Measurements from ENCODE around the gene RERE. TPM values are rescaled to one million over a fixed set of nuclear protein-coding genes. Genes with fewer than 3 reads are reported as not detected.
"Not testable (repeated sequence)": the region's sequence is repeated elsewhere in the genome, so short reads cannot be mapped to it uniquely, and the experiment has no call there.

The RERE gene
- total RNA-seq, 1 donor from 2014 or later: 139 TPM

GRCh38 chr1:8623651-8624192 lies 193.7 kb downstream of the RERE start:
- H3K9me3 Mint-ChIP-seq; intact Hi-C loops (cut with micrococcal nuclease); H3K4me3 Mint-ChIP-seq (ENCODE audit: low read depth); H3K27me3 Mint-ChIP-seq (ENCODE audit: low read depth); DNase-seq (ENCODE audit: low spot score): not testable (repeated sequence)
- Mint-ChIP-seq H3K4me1 (ENCODE audit: low read depth) (peaks cover 46% of the 10 kb centered on the region), H3K36me3 (ENCODE audit: low read depth) (peaks cover 36% of the 10 kb centered on the region), H3K27ac (peak overlapping the region; percentile 29)

- intact Hi-C loops (cut with micrococcal nuclease); DNase-seq (ENCODE audit: low spot score); H3K27me3 Mint-ChIP-seq (ENCODE audit: low read depth); H3K9me3 Mint-ChIP-seq; H3K27ac Mint-ChIP-seq; H3K4me3 Mint-ChIP-seq (ENCODE audit: low read depth): not testable (repeated sequence)
- H3K36me3 Mint-ChIP-seq (ENCODE audit: low read depth): peaks cover 44% of the 10 kb centered on the region
- peaks cover 49% of the 10 kb centered on the region for H3K4me1 Mint-ChIP-seq (ENCODE audit: low read depth)
These were observed 195.6 kb downstream of the RERE start for GRCh38 chr1:8621785-8622348.

DNA sequence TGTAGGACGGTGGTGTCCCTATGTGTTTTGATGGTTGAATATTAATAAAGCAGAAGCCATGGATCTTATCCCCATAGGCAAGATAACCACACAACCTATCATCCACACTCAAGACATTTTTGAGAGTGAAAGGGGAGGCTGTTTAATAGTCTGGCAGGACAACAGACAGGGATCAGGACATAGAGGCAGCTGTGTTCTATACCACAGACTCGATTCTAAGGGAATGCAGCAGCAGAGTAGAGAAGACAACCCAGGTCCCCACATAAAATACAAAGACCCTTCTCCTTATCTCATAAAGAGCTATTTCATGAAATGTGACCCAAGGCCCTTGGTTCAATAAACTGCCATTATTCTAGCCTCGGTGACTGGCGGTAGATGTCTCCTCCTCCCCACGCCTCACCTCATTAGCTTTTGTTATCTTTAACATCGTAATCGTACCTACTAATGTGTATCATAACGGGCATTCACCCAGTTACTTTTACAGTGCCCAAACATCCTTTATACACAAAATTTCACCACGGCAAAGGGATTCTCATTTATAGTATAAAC lies 196.3 kb downstream of the RERE start:
- intact Hi-C loops (cut with micrococcal nuclease); H3K9me3 Mint-ChIP-seq; H3K27ac Mint-ChIP-seq; H3K27me3 Mint-ChIP-seq (ENCODE audit: low read depth); H3K4me3 Mint-ChIP-seq (ENCODE audit: low read depth); DNase-seq (ENCODE audit: low spot score): not testable (repeated sequence)
- peaks cover 39% of the 10 kb centered on the region for H3K36me3 Mint-ChIP-seq (ENCODE audit: low read depth)
- H3K4me1 Mint-ChIP-seq (ENCODE audit: low read depth): peaks cover 43% of the 10 kb centered on the region

DNA sequence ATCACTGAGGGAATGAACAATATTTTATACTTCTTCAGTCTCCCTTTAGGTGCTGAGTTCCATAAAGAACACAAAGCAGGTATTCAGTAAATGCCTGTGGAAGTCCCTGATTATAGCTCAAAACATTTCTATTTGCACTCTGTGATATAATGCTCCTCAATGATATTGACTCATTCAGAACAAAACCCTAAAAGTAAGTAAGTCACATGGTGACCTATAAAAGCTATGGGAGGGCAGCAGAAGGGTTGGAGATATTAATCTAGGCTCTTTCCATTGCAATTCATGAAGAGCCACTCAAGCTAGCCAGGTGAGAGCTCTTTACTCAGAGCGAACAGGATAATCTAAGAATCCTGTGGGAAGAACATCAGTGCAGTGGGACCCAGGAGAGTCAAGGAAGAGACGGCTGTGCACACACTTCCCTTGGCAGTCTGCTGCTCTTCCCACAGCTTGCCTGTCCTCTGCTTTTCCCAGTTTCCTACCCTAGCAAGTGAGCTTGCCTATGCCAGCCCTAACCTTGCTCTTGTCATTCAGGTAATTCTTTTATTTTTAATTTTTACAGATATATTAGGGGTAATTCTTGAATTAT lies 197.4 kb downstream of the RERE start:
- DNase-seq (ENCODE audit: low spot score); H3K27me3 Mint-ChIP-seq (ENCODE audit: low read depth); H3K4me3 Mint-ChIP-seq (ENCODE audit: low read depth); intact Hi-C loops (cut with micrococcal nuclease); H3K27ac Mint-ChIP-seq; H3K9me3 Mint-ChIP-seq: not testable (repeated sequence)
- peaks cover 39% of the 10 kb centered on the region for H3K4me1 Mint-ChIP-seq (ENCODE audit: low read depth)
- H3K36me3 Mint-ChIP-seq (ENCODE audit: low read depth): peaks cover 34% of the 10 kb centered on the region

- H3K9me3 Mint-ChIP-seq; H3K27me3 Mint-ChIP-seq (ENCODE audit: low read depth); H3K4me3 Mint-ChIP-seq (ENCODE audit: low read depth); H3K27ac Mint-ChIP-seq; intact Hi-C loops (cut with micrococcal nuclease); DNase-seq (ENCODE audit: low spot score): not testable (repeated sequence)
- Mint-ChIP-seq H3K4me1 (ENCODE audit: low read depth) (peaks cover 38% of the 10 kb centered on the region), H3K36me3 (ENCODE audit: low read depth) (peaks cover 30% of the 10 kb centered on the region)
These were observed 198.0 kb downstream of the RERE start for GRCh38 chr1:8619419-8619818.

GRCh38 chr1:8616791-8617190 lies 200.6 kb downstream of the RERE start:
- intact Hi-C loops (cut with micrococcal nuclease); H3K4me3 Mint-ChIP-seq (ENCODE audit: low read depth); H3K9me3 Mint-ChIP-seq; DNase-seq (ENCODE audit: low spot score); H3K27me3 Mint-ChIP-seq (ENCODE audit: low read depth); H3K27ac Mint-ChIP-seq: not testable (repeated sequence)
- peaks cover 36% of the 10 kb centered on the region for H3K4me1 Mint-ChIP-seq (ENCODE audit: low read depth)
- H3K36me3 Mint-ChIP-seq (ENCODE audit: low read depth): peaks cover 40% of the 10 kb centered on the region

DNA sequence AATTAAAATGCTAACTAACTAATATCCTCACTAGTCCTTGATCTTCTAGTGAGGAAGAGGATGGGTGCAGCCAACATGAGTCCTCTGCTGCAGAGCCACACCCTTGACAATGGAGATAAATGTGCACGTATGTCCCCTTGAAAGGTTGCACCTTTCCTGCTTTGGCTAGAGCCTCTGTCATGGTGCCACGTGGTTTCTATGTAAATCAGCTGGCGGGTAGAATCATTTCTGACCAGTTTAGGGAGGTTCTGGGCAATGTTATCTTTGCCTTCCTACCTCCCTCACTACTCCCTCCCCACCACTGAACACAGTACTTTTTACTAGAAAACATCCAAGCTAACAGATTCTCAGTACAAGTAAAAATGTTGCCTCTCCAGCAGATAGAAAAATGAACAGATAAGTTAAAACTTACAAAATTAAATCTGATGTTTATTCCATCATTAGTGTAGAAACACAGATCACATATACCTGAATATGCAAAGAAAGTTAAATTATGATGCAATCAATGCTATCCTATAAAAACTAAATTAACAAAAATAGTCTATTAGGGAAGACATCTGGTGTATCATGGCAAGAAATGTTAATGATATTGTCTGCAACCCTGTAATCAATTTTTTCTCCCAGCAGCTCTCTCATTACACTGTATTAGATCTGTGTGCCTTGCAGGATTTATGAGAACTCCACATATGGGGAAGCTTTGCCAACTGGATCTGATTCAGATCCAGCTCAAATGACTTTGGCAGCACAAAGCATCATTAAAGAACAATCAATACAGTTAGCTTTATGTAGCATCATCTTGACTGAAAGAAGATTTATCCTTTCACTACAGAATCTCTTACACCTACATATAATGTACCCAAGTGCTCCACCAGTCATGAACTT lies 205.6 kb downstream of the RERE start:
- H3K4me3 Mint-ChIP-seq (ENCODE audit: low read depth); H3K27ac Mint-ChIP-seq; H3K27me3 Mint-ChIP-seq (ENCODE audit: low read depth); intact Hi-C loops (cut with micrococcal nuclease); DNase-seq (ENCODE audit: low spot score); H3K9me3 Mint-ChIP-seq: not testable (repeated sequence)
- Mint-ChIP-seq H3K36me3 (ENCODE audit: low read depth) (peaks cover 40% of the 10 kb centered on the region), H3K4me1 (ENCODE audit: low read depth) (peaks cover 24% of the 10 kb centered on the region)

- no peak for DNase-seq (ENCODE audit: low spot score)
- Mint-ChIP-seq H3K4me3 (ENCODE audit: low read depth) (no peak overlapping the region), H3K27me3 (ENCODE audit: low read depth) (no peaks in the 10 kb centered on the region), H3K27ac (no peak overlapping the region), H3K36me3 (ENCODE audit: low read depth) (peaks cover 28% of the 10 kb centered on the region), H3K4me1 (ENCODE audit: low read depth) (peaks cover 41% of the 10 kb centered on the region), H3K9me3 (no peaks in the 10 kb centered on the region)
- intact Hi-C loops (cut with micrococcal nuclease): no loop called here
These were observed 209.5 kb downstream of the RERE start for GRCh38 chr1:8607906-8608305.

- peak overlapping the region; percentile 72 for H3K4me3 Mint-ChIP-seq (ENCODE audit: low read depth)
- peaks cover 36% of the 10 kb centered on the region for H3K36me3 Mint-ChIP-seq (ENCODE audit: low read depth)
- no peaks in the 10 kb centered on the region for H3K9me3 Mint-ChIP-seq
- H3K27ac Mint-ChIP-seq: peak overlapping the region; percentile 93
- no peaks in the 10 kb centered on the region for H3K27me3 Mint-ChIP-seq (ENCODE audit: low read depth)
- peaks cover 52% of the 10 kb centered on the region for H3K4me1 Mint-ChIP-seq (ENCODE audit: low read depth)
- DNase-seq (ENCODE audit: low spot score): peak; percentile 46
- intact Hi-C loops (cut with micrococcal nuclease): loop anchor here (1.0 to 5.0 kb wide), 7 partner anchors 43 to 182 kb away; no protein-coding TSS in a partner anchor
These were observed 213.1 kb downstream of the RERE start for GRCh38 chr1:8604041-8604945.

- H3K4me1 Mint-ChIP-seq (ENCODE audit: low read depth): peaks cover 58% of the 10 kb centered on the region
- H3K27me3 Mint-ChIP-seq (ENCODE audit: low read depth): no peaks in the 10 kb centered on the region
- peaks cover 41% of the 10 kb centered on the region for H3K36me3 Mint-ChIP-seq (ENCODE audit: low read depth)
- DNase-seq (ENCODE audit: low spot score): no peak
- peak overlapping the region; percentile 58 for H3K4me3 Mint-ChIP-seq (ENCODE audit: low read depth)
- intact Hi-C loops (cut with micrococcal nuclease): loop anchor here (5.0 kb wide), 3 partner anchors 61 to 181 kb away; no protein-coding TSS in a partner anchor
- H3K27ac Mint-ChIP-seq: peak overlapping the region; percentile 93
- no peaks in the 10 kb centered on the region for H3K9me3 Mint-ChIP-seq
These were observed 214.2 kb downstream of the RERE start for GRCh38 chr1:8603220-8603616.

DNA sequence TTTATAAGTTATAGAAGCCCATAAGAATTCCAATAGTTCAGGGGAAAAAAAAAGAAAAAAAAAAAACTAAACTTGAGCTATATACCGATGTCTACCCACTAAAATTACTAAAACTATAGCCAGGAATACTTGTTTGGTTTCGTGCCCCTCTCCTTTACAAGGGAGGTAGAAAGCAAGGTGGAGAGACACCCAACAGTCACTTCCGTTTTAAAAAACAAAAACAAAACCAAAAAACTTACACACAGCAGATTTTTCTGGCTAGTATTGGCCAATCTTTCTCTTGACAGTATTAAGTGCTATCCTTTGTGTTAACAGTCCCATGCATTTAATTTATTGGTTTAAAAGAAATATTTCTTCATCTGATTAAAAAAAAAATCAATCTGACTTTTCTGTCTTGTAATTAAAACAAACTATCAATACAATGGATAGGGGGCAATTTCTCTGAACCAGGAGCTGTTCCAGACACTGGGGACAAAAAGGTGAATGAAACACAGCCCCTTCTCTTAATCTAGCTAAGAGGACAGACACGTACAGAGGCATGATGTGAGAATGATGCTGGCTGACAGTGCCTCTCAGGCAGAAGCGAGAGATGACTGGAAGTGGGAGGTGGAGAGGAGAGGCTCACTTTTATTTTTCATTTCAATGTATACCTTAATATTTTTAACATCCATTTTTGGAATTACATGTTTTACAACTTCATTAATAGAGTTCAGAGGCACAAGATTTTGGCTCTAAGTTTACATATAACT lies 214.8 kb downstream of the RERE start:
- peak overlapping the region; percentile 27 for H3K4me3 Mint-ChIP-seq (ENCODE audit: low read depth)
- H3K27me3 Mint-ChIP-seq (ENCODE audit: low read depth): no peaks in the 10 kb centered on the region
- peaks cover 47% of the 10 kb centered on the region for H3K36me3 Mint-ChIP-seq (ENCODE audit: low read depth)
- H3K4me1 Mint-ChIP-seq (ENCODE audit: low read depth): peaks cover 62% of the 10 kb centered on the region
- intact Hi-C loops (cut with micrococcal nuclease): loop anchor here (5.0 kb wide), 3 partner anchors 60 to 180 kb away; no protein-coding TSS in a partner anchor
- H3K9me3 Mint-ChIP-seq: no peaks in the 10 kb centered on the region
- DNase-seq (ENCODE audit: low spot score): peak; percentile 21
- peak overlapping the region; percentile 93 for H3K27ac Mint-ChIP-seq

Data from activated T-helper 2 cell treated with anti-CD3 and anti-CD28 coated beads, Interferon-gamma antibody, Interleukin-2, Interleukin-4, amounts not matched to agents 10 μg/mL and 5 μg/mL and 100 μg/mL, durations not matched to agents 14 hours and 24 hours and 36 hours (primary cell).